Activated CD8-positive, alpha-beta T cell treated with anti-CD3 and anti-CD28 coated beads for 36 hours (primary cell): Measurements from ENCODE around the gene IFNG. TPM values are rescaled to one million over a fixed set of nuclear protein-coding genes. Genes with fewer than 3 reads are reported as not detected.

ENCODE experiments used
- ATAC-seq: fragments of 200-7000 bp; cut with Tn5 transposase; one replicate; pipeline ENCODE4 v1.10.0; 2021; ENCODE audit warnings: mild to moderate bottlenecking, moderate library complexity
- CTCF ChIA-PET: fragments of 350-600 bp; sonication (Branson Sonifier 250); formaldehyde crosslinking; loops from one replicate; lab custom pipeline; 2021; ENCODE audit warnings: antibody characterized with exemption; lab: Charles Lee
- POLR2A ChIA-PET: fragments of 350-600 bp; sonication (Branson Sonifier 250); formaldehyde crosslinking; loops from one replicate; lab custom pipeline; 2021; ENCODE audit warnings: antibody characterized with exemption; lab: Charles Lee
- DNase-seq: peaks from one replicate; pipeline ENCODE4 v3.0.0-alpha.2; 2020
- H3K27ac Mint-ChIP-seq: one replicate; pipeline ENCODE4 v1.8.0; 2021; ENCODE audit warnings: mild to moderate bottlenecking, mixed read lengths
- H3K27me3 Mint-ChIP-seq: one replicate; pipeline ENCODE4 v1.8.0; 2021; ENCODE audit warnings: mixed read lengths
- H3K36me3 Mint-ChIP-seq: one replicate; pipeline ENCODE4 v1.8.0; 2021; ENCODE audit warnings: low read depth, mixed read lengths
- H3K4me1 Mint-ChIP-seq: one replicate; pipeline ENCODE4 v1.8.0; 2021; ENCODE audit warnings: low read depth, mixed read lengths
- H3K4me3 Mint-ChIP-seq: one replicate; pipeline ENCODE4 v1.8.0; 2021; ENCODE audit warnings: mild to moderate bottlenecking, moderate library complexity, mixed read lengths
- H3K9me3 Mint-ChIP-seq: one replicate; pipeline ENCODE4 v1.8.0; 2021; ENCODE audit warnings: mixed read lengths
- intact Hi-C: fragments of 100-400 bp; cut with micrococcal nuclease; formaldehyde crosslinking; loops from one replicate; pipeline ENCODE4 v1.10.0; 2022
- total RNA-seq, 2 experiments: library from RNA; stranded (reverse); gene quantifications; one replicate each; pipeline ENCODE4 v1.2.3, GENCODE V29; 2021
- TF ChIP-seq, protein P1 (sequence below): fragments of 200-600 bp; IDR thresholded peaks from one replicate; pipeline ENCODE4 v1.8.0; 2022; ENCODE audit warnings: antibody characterized with exemption, mild to moderate bottlenecking

IFNG gene
- total RNA-seq, 2 experiments from 2014 or later = 42.7 to 43.6 TPM

DNA sequence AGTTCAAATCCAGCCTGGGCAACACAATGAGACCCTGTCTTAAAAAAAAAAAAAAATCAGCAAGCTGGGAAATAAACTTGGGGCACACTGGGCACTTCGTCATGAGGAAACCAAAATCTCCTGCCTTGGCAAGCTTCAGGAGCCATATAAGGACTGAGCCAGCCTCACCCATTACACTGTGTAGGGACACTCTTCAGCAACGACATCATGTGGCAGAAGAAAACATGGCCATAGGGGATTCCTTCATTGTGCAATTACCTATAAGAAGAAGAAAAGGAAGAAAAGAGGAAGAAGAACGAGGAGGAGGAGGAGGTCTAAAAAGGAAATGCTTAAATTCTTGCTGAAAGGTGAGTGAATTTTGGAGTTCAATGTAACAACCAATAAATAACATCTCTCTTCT, 26.1 kb upstream of the IFNG start:
- no peak for DNase-seq
- ChIA-PET CTCF (no interaction called here), POLR2A (interaction anchor here (0.7 kb wide), 1 partner anchor 95 kb away, joined by 4 read pairs; no protein-coding TSS in a partner anchor)
- no peak for ATAC-seq
- H3K4me3 Mint-ChIP-seq = no peak overlapping the region
- no peaks in the 10 kb centered on the region for H3K9me3 Mint-ChIP-seq
- peaks cover 3% of the 10 kb centered on the region for H3K27me3 Mint-ChIP-seq
- H3K4me1 Mint-ChIP-seq = peaks cover 50% of the 10 kb centered on the region
- H3K27ac Mint-ChIP-seq = no peak overlapping the region
- TF ChIP-seq, protein P1, sequence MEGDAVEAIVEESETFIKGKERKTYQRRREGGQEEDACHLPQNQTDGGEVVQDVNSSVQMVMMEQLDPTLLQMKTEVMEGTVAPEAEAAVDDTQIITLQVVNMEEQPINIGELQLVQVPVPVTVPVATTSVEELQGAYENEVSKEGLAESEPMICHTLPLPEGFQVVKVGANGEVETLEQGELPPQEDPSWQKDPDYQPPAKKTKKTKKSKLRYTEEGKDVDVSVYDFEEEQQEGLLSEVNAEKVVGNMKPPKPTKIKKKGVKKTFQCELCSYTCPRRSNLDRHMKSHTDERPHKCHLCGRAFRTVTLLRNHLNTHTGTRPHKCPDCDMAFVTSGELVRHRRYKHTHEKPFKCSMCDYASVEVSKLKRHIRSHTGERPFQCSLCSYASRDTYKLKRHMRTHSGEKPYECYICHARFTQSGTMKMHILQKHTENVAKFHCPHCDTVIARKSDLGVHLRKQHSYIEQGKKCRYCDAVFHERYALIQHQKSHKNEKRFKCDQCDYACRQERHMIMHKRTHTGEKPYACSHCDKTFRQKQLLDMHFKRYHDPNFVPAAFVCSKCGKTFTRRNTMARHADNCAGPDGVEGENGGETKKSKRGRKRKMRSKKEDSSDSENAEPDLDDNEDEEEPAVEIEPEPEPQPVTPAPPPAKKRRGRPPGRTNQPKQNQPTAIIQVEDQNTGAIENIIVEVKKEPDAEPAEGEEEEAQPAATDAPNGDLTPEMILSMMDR = no peak
- intact Hi-C loops = no loop called here
- no peaks in the 10 kb centered on the region for H3K36me3 Mint-ChIP-seq

DNA sequence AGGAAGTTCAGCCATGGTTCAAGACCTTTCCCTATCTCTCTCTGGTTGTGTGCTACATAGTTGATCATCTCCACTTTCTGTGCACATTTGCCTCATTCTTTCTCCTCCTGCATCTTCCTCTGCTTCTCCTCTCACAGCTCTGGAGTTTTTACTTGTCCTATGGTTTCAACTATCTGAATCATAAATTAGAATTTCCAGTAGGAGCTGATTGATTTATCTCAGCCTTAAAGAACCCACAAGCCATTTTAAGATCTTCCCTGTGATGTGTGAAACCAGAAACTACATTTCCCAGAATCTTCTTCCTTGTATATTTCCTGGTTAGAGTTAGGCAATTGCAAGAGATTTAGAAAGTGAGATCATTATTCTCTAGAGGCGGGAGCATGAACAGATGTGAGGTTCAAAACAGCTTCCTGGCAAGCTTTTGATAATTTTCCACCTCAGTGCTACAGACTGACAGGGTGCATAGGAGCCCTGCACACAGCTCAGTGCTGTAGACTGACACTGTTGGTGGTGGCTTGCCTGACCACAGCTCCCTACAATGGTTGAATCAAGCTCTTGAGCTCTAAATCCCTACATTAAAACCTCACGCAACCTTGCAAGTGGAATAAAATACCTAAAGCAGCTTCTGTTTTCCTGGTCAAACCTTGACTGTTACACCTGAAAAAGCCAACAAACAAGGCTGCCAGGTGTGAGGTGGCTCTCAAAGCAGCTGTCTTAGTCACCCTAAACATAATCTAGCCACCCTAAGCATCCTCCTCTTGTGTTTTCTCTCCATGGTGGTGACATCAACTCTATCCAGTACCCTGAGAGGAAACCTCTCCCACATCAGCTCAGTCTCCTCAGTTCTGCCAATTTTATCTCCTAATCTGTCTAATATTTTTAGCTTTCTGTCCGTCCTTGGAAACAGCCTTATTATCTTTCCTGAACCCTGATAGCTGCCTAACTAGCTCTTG, 21.5 kb upstream of the IFNG start:
- DNase-seq (peak; percentile 78), ATAC-seq (peak; percentile 93)
- H3K27ac Mint-ChIP-seq = peak overlapping the region; percentile 82
- ChIA-PET POLR2A (interaction anchor here (0.7 to 2.0 kb wide), 5 partner anchors 22 to 280 kb away, joined by 3 to 11 read pairs (median 3); partner anchors contain the start of gene IFNG), CTCF (interaction anchor here (1.1 to 2.5 kb wide), 12 partner anchors 8 to 179 kb away, joined by 3 to 13 read pairs (median 4); partner anchors contain the start of gene IFNG)
- H3K4me1 Mint-ChIP-seq = peaks cover 62% of the 10 kb centered on the region
- intact Hi-C loops = no loop called here
- no peaks in the 10 kb centered on the region for H3K9me3 Mint-ChIP-seq
- peaks cover 4% of the 10 kb centered on the region for H3K36me3 Mint-ChIP-seq
- no peaks in the 10 kb centered on the region for H3K27me3 Mint-ChIP-seq
- TF ChIP-seq, protein P1 = no peak
- peak overlapping the region; percentile 28 for H3K4me3 Mint-ChIP-seq

DNA sequence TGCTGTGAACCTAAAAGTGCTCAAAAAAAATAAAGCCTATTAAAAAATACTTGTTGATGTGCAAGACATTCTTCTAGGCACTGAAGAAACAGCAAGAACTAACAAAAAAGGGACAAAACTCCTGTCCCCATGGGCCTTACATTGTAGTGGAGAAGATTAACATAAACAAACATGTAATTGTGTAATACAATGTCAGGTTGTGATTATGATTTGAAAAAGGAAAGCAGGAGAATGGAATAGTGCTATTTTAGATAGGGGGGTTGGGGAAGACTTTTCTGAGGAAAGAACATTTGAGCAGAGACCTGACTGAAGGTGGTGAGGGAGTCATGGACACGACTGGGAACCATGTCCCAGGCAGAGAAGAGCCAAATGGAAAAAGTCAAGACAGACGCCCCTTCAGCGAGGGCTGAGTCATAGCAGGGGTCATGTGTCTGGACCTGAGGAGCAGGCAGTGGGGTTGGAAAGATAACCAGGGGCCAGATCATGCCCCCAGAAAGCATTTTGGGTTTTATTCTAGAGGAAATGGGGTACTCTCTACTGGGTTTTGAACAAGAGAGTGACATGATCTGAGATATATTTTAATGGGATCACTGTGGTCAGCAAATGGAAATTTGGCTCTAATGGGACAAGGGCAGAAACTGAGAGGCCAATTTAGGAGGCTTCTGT, 19.4 kb upstream of the IFNG start:
- peaks cover 79% of the 10 kb centered on the region for H3K4me1 Mint-ChIP-seq
- no peaks in the 10 kb centered on the region for H3K27me3 Mint-ChIP-seq
- peak overlapping the region; percentile 83 for H3K27ac Mint-ChIP-seq
- peaks cover 8% of the 10 kb centered on the region for H3K9me3 Mint-ChIP-seq
- CTCF ChIA-PET = interaction anchor here (2.3 to 7.1 kb wide), 3 partner anchors 10 to 21 kb away, joined by 6 to 43 read pairs (median 9); no protein-coding TSS in a partner anchor
- DNase-seq (no peak), ATAC-seq (no peak)
- POLR2A ChIA-PET = interaction anchor here (2.0 kb wide), 1 partner anchor 59 kb away, joined by 9 read pairs; no protein-coding TSS in a partner anchor
- TF ChIP-seq, protein P1 = no peak
- intact Hi-C loops = no loop called here
- peak overlapping the region; percentile 3 for H3K4me3 Mint-ChIP-seq
- H3K36me3 Mint-ChIP-seq = peaks cover 9% of the 10 kb centered on the region

DNA sequence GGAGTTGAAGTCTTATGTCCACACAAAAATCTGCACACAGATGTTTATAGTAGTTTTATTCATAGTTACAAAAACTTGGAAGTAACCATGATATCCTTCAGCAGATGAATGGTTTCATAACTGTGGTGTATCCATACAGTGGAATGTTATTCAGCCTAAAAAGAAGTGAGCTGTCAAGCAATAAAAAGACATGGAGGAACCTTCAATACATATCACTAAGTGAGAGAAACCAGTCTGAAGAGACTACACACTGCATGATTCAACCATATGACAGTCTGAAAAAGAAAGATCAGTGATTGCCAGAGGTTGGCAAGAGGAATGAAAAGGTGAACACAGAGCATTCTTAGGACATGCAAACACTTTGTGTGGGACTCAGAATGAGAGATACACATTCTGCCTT, 18.6 kb upstream of the IFNG start:
- TF ChIP-seq, protein P1 = no peak
- CTCF ChIA-PET = interaction anchor here (0.9 to 7.1 kb wide), 3 partner anchors 21 to 165 kb away, joined by 3 to 43 read pairs (median 3); no protein-coding TSS in a partner anchor
- DNase-seq = no peak
- no peak for ATAC-seq
- POLR2A ChIA-PET = interaction anchor here (0.6 kb wide), 1 partner anchor 38 kb away, joined by 3 read pairs; no protein-coding TSS in a partner anchor
- Mint-ChIP-seq H3K36me3 (peaks cover 9% of the 10 kb centered on the region), H3K4me1 (peaks cover 81% of the 10 kb centered on the region), H3K9me3 (peaks cover 8% of the 10 kb centered on the region), H3K4me3 (no peak overlapping the region), H3K27me3 (no peaks in the 10 kb centered on the region), H3K27ac (peak overlapping the region; percentile 53)
- intact Hi-C loops = no loop called here
